Measurements from ENCODE around the gene GAD1. TPM values are rescaled to one million over a fixed set of nuclear protein-coding genes. Genes with fewer than 3 reads are reported as not detected.

The GAD1 gene
- total and polyA plus RNA-seq, 10 of the 15 experiments (the other 5 are each of a cell fraction or from before 2014, with no cell fraction given): 0.04 to 3.4 (median 0.42) TPM

- BruUV-seq (replicated peaks): no TSS peak
- intact Hi-C loops (cut with micrococcal nuclease; ENCODE audit: unreplicated experiment) (no loop called here), in situ Hi-C loops (cut with MboI) (no loop called here)
- ChIA-PET RAD21 (ENCODE audit: unreplicated experiment) (no interaction called here), CTCF (no interaction called here), POLR2A (interaction anchor here (0.6 to 1.4 kb wide), 2 partner anchors 10 to 27 kb away, joined by 4 to 6 read pairs; no protein-coding TSS in a partner anchor), SMC1A (ENCODE audit: uncharacterized antibody, unreplicated experiment) (interaction anchor here (0.8 to 1.8 kb wide), 4 partner anchors 9 to 61 kb away, joined by 3 to 7 read pairs (median 3); no protein-coding TSS in a partner anchor)
- H3K36me3 ChIP-seq (ENCODE audit: control insufficient read depth in 2 of 2, insufficient read depth in 2 of 2, low read length in 1 of 2): no peaks in the 10 kb centered on the region
- no peak overlapping the region for H2AFZ ChIP-seq (ENCODE audit: control insufficient read depth, low read depth, low read length)
- DNase-seq (ENCODE audit: low read depth, low spot score) (no peak), ATAC-seq (no peak), FAIRE-seq (no peak)
- no peak overlapping the region for H3K4me3 ChIP-seq
- no peak overlapping the region for H3K4me2 ChIP-seq (ENCODE audit: control insufficient read depth, insufficient read depth)
- 48% methylated on average over 4 of the region's 4 CpGs for whole genome bisulfite sequencing (ENCODE audit: insufficient coverage, insufficient replicate concordance, low lambda C conversion rate, missing lambda C conversion rate)
- no peaks in the 10 kb centered on the region for H3K79me2 ChIP-seq (ENCODE audit: control insufficient read depth, insufficient read depth, low read length)
- H3K27ac ChIP-seq (ENCODE audit: control insufficient read depth, insufficient read depth): no peak overlapping the region
- H3K9ac ChIP-seq (ENCODE audit: control insufficient read depth, insufficient read depth, low read length): no peak overlapping the region
- no peak for TF ChIP-seq MTA3 (IDR thresholded peaks at IDR 0.05; ENCODE audit: borderline replicate concordance, low read length)
- TF ChIP-seq SMARCA5 (IDR thresholded peaks at IDR 0.05): no peak
- no peak for TF ChIP-seq HDGF (IDR thresholded peaks at IDR 0.05)
- no peak for TF ChIP-seq CHD1 (IDR thresholded peaks at IDR 0.05; ENCODE audit: low read depth, low read length)
- TF ChIP-seq SPI1 (IDR thresholded peaks at IDR 0.05; ENCODE audit: borderline replicate concordance, insufficient read depth, low read depth, low read length): no peak
- no peak for TF ChIP-seq RELA (IDR thresholded peaks at IDR 0.05; ENCODE audit: borderline replicate concordance, partially characterized antibody)
- no peak for TF ChIP-seq CEBPB (IDR thresholded peaks at IDR 0.05; ENCODE audit: borderline replicate concordance in 1 of 2, low read depth in 2 of 2, low read length in 2 of 2)
- TF ChIP-seq SIX5 (IDR thresholded peaks at IDR 0.05; ENCODE audit: low read depth, low read length, severe bottlenecking): no peak
- no peak for TF ChIP-seq EZH2 (IDR thresholded peaks at IDR 0.05; ENCODE audit: borderline replicate concordance, control insufficient read depth, low read depth, low read length)
- TF ChIP-seq MTA2 (IDR thresholded peaks at IDR 0.05; ENCODE audit: low read depth): no peak
- TF ChIP-seq ZBTB4 (CRISPR knock-in tag; IDR thresholded peaks at IDR 0.05): no peak
- TF ChIP-seq DPF2 (IDR thresholded peaks at IDR 0.05): no peak
- no peak for TF ChIP-seq RAD51 (IDR thresholded peaks at IDR 0.05)
- H3K9me3 ChIP-seq (replicated peaks; ENCODE audit: control insufficient read depth, insufficient read depth, low read length): no peaks in the 10 kb centered on the region
- H3K4me1 ChIP-seq (ENCODE audit: control insufficient read depth, insufficient read depth, low read length): no peaks in the 10 kb centered on the region
- H4K20me1 ChIP-seq (ENCODE audit: control insufficient read depth, insufficient read depth): no peaks in the 10 kb centered on the region
- H3K27me3 ChIP-seq (replicated peaks in 1 of 2; ENCODE audit: control insufficient read depth in 2 of 2, insufficient read depth in 2 of 2, low read length in 1 of 2): no peaks in the 10 kb centered on the region; a peak in 3 of 4 replicates
Measured at GRCh38 chr2:170896622-170897021, 79.9 kb downstream of the GAD1 start.
